ENCODE results near the gene SPTSSA. TPM values are rescaled to one million over a fixed set of nuclear protein-coding genes. Genes with fewer than 3 reads are reported as not detected.

Gene SPTSSA
- total RNA-seq, 1 donor: 10.5 TPM

DNA sequence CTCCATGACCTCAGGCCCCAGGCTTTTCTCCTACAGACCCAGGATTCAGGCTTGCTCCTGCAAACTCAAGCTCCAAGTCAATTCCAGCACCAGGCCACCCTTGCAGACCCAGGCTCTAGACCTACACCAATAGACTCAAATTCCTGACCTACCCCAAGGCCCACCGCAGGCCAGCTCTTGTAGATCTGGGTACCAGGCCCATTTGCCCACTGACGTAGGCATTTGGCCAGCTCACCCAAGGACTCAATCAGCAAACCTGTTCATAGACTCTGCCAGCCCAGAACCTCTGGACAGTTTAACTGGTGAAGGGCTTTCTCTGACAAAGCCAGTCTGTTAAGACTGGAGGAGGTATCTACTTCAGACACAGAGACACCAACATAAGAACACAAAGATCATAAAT is 52.3 kb downstream of the SPTSSA start:
- Histone ChIP-seq H3K4me3 (ENCODE audit: insufficient read depth, low read length) (no peak overlapping the region), H3K36me3 (ENCODE audit: insufficient read depth, low read length) (no peaks in the 10 kb centered on the region), H3K79me2 (ENCODE audit: insufficient read depth, low read length) (no peaks in the 10 kb centered on the region), H2AFZ (ENCODE audit: low read length) (no peak overlapping the region), H4K20me1 (ENCODE audit: insufficient read depth, low read length) (no peaks in the 10 kb centered on the region), H3K4me1 (ENCODE audit: insufficient read depth, low read length) (no peaks in the 10 kb centered on the region), H3K4me2 (ENCODE audit: insufficient read depth, low read length) (no peak overlapping the region), H3K27me3 (ENCODE audit: insufficient read depth, low read length) (no peaks in the 10 kb centered on the region), H3K9me3 (ENCODE audit: low read depth, low read length) (no peaks in the 10 kb centered on the region), H3K27ac (ENCODE audit: low read depth, low read length) (no peak overlapping the region)
- DNase-seq (ENCODE audit: insufficient read length, low spot score, missing footprints): no peak
- no peak for TF ChIP-seq CTCF (IDR thresholded peaks at IDR 0.05; ENCODE audit: extremely low read depth, low read depth, low read length)

DNA sequence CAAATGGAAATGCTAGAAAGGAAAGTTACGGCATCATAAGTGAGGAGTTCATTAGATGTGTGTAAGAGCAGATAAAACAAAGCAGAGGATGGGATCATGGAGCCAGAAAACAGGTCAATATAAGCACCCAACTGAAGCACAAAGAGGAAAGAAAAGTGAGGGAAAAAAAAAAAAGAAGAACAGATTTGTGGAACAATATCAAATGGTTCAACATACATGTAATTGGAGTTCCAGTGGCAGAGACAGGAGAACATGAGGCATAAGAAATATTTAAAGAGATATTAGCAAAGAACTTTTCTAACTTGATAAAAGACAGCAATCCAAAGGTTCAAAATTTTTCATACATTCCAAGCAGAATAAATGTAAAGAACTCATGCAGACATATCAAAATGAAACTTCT is 54.1 kb downstream of the SPTSSA start:
- no peaks in the 10 kb centered on the region for H3K36me3 ChIP-seq (ENCODE audit: insufficient read depth, low read length)
- H3K27ac ChIP-seq (ENCODE audit: low read depth, low read length): no peak overlapping the region
- H3K4me2 ChIP-seq (ENCODE audit: insufficient read depth, low read length): no peak overlapping the region
- no peak for DNase-seq (ENCODE audit: insufficient read length, low spot score, missing footprints)
- no peak for TF ChIP-seq CTCF (IDR thresholded peaks at IDR 0.05; ENCODE audit: extremely low read depth, low read depth, low read length)
- no peaks in the 10 kb centered on the region for H3K27me3 ChIP-seq (ENCODE audit: insufficient read depth, low read length)
- no peaks in the 10 kb centered on the region for H4K20me1 ChIP-seq (ENCODE audit: insufficient read depth, low read length)
- H3K79me2 ChIP-seq (ENCODE audit: insufficient read depth, low read length): no peaks in the 10 kb centered on the region
- H3K4me1 ChIP-seq (ENCODE audit: insufficient read depth, low read length): no peaks in the 10 kb centered on the region
- no peak overlapping the region for H2AFZ ChIP-seq (ENCODE audit: low read length)
- H3K4me3 ChIP-seq (ENCODE audit: insufficient read depth, low read length): no peak overlapping the region
- no peaks in the 10 kb centered on the region for H3K9me3 ChIP-seq (ENCODE audit: low read depth, low read length)

DNA sequence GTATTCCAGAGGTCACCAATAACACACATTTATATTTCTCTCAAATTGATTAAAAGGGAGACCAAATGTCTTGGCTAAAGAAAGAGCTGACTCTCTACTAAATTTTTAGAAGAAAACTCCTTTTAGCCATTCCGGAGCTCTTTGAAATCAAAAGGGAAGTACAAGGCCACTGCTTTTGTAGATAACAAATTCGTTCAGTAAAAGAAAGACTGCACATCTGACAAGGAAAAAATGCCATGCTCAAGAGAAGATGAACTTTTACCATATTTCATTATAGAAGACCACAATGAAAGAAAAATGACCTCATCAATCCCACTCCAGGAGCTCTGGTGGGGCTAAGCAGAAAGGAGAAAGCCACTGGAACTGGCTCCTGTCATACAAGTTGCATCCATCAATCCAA is 57.6 kb downstream of the SPTSSA start:
- H4K20me1 ChIP-seq (ENCODE audit: insufficient read depth, low read length): no peaks in the 10 kb centered on the region
- DNase-seq (ENCODE audit: insufficient read length, low spot score, missing footprints): no peak
- no peaks in the 10 kb centered on the region for H3K36me3 ChIP-seq (ENCODE audit: insufficient read depth, low read length)
- H3K79me2 ChIP-seq (ENCODE audit: insufficient read depth, low read length): no peaks in the 10 kb centered on the region
- H2AFZ ChIP-seq (ENCODE audit: low read length): no peak overlapping the region
- no peak overlapping the region for H3K4me3 ChIP-seq (ENCODE audit: insufficient read depth, low read length)
- no peak overlapping the region for H3K27ac ChIP-seq (ENCODE audit: low read depth, low read length)
- H3K4me1 ChIP-seq (ENCODE audit: insufficient read depth, low read length): no peaks in the 10 kb centered on the region
- no peak overlapping the region for H3K4me2 ChIP-seq (ENCODE audit: insufficient read depth, low read length)
- no peaks in the 10 kb centered on the region for H3K9me3 ChIP-seq (ENCODE audit: low read depth, low read length)
- TF ChIP-seq CTCF (IDR thresholded peaks at IDR 0.05; ENCODE audit: extremely low read depth, low read depth, low read length): no peak
- H3K27me3 ChIP-seq (ENCODE audit: insufficient read depth, low read length): no peaks in the 10 kb centered on the region

- Histone ChIP-seq H3K79me2 (ENCODE audit: insufficient read depth, low read length) (no peaks in the 10 kb centered on the region), H3K4me2 (ENCODE audit: insufficient read depth, low read length) (no peak overlapping the region), H4K20me1 (ENCODE audit: insufficient read depth, low read length) (no peaks in the 10 kb centered on the region), H3K27me3 (ENCODE audit: insufficient read depth, low read length) (no peaks in the 10 kb centered on the region), H3K27ac (ENCODE audit: low read depth, low read length) (no peak overlapping the region), H2AFZ (ENCODE audit: low read length) (no peak overlapping the region), H3K4me3 (ENCODE audit: insufficient read depth, low read length) (no peak overlapping the region), H3K36me3 (ENCODE audit: insufficient read depth, low read length) (no peaks in the 10 kb centered on the region), H3K4me1 (ENCODE audit: insufficient read depth, low read length) (no peaks in the 10 kb centered on the region), H3K9me3 (ENCODE audit: low read depth, low read length) (no peaks in the 10 kb centered on the region)
- DNase-seq (ENCODE audit: insufficient read length, low spot score, missing footprints): no peak
- no peak for TF ChIP-seq CTCF (IDR thresholded peaks at IDR 0.05; ENCODE audit: extremely low read depth, low read depth, low read length)
Observed at GRCh38 chr14:34403646-34404045, 58.4 kb downstream of the SPTSSA start.
